OCI-LY3 (cell line): ENCODE results near the gene ROCK2.

ENCODE experiments used
- EZH2phosphoT487 ChIP-seq: fragments of 200-600 bp; shearing (Covaris generic); IDR thresholded peaks from 2 replicates; pipeline ENCODE4 v1.6.1; 2018; ENCODE audit warnings: antibody characterized with exemption, mixed run types, low read depth
- TF ChIP-seq, protein P1 (sequence below): fragments of 200-600, 300-600 bp; sonication (generic); IDR thresholded peaks from 2 replicates; pipeline ENCODE4 v1.5.1; 2014; ENCODE audit warnings: antibody characterized with exemption, low read length, low read depth

DNA sequence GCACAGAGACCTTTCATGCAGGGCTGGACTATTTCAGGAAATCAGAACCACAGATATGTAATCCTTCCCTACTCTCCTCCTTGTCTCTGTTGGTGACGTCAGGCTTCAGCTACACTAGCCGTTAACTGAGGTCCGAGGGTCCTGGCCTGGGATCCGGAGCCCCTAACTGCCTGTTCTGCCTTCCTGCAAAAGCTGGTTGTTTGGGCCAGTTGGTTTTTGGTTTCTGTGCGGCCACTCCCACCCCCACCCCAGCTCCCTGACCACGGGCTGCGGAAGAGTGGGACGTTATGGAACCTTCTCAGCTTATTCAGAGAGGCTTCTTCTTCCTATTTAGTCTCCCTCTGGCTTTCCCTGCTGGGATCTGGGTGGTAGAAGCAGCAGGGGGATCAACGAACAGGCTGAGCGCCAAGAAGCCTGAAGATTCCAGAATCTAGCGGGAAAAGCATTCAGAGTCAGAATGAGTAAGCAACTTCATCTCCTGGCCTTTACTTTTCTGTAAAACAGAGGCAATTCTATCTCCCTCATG, 49.3 kb upstream of the ROCK2 start:
- TF ChIP-seq, protein P1, sequence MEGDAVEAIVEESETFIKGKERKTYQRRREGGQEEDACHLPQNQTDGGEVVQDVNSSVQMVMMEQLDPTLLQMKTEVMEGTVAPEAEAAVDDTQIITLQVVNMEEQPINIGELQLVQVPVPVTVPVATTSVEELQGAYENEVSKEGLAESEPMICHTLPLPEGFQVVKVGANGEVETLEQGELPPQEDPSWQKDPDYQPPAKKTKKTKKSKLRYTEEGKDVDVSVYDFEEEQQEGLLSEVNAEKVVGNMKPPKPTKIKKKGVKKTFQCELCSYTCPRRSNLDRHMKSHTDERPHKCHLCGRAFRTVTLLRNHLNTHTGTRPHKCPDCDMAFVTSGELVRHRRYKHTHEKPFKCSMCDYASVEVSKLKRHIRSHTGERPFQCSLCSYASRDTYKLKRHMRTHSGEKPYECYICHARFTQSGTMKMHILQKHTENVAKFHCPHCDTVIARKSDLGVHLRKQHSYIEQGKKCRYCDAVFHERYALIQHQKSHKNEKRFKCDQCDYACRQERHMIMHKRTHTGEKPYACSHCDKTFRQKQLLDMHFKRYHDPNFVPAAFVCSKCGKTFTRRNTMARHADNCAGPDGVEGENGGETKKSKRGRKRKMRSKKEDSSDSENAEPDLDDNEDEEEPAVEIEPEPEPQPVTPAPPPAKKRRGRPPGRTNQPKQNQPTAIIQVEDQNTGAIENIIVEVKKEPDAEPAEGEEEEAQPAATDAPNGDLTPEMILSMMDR, result no peak
- no peak for TF ChIP-seq EZH2phosphoT487
